GM12878 (cell line): ENCODE measurements around the gene MDN1. TPM values are rescaled to one million over a fixed set of nuclear protein-coding genes. Genes with fewer than 3 reads are reported as not detected.
"Not testable (repeated sequence)": the region's sequence is repeated elsewhere in the genome, so short reads cannot be mapped to it uniquely, and the experiment has no call there.

Source experiments
- ATAC-seq: fragments of 200-7000 bp; cut with Tn5 transposase; 3 replicates; pipeline ENCODE4 v1.9.1; 2020; ENCODE audit warnings: mild to moderate bottlenecking, moderate library complexity
- BruUV-seq: library from RNA; stranded (reverse); fragments of 400-500 nt; replicated peaks from 2 replicates; lab custom pipeline; 2021; lab: Mats Ljungman, UMichigan
- CTCF ChIA-PET: fragments of 300-600 bp; sonication (Branson Sonifier 250); formaldehyde crosslinking; extraction: SDS; loops from one replicate; lab custom pipeline; 2021; ENCODE audit warnings: inconsistent platforms; lab: Yijun Ruan, JAX
- POLR2A ChIA-PET: fragments of 350-600 bp; formaldehyde crosslinking; extraction: SDS; loops from one replicate; lab custom pipeline; 2021; ENCODE audit warnings: inconsistent platforms; lab: Charles Lee
- RAD21 ChIA-PET: fragments of 300-600 bp; sonication (Branson Sonifier 250); formaldehyde crosslinking; loops from one replicate; lab custom pipeline; 2023; ENCODE audit warnings: antibody characterized with exemption; ENCODE audit not compliant: unreplicated experiment; lab: Charles Lee
- SMC1A ChIA-PET: fragments of 300-600 bp; sonication (Branson Sonifier 250); formaldehyde crosslinking; loops from one replicate; lab custom pipeline; 2023; ENCODE audit not compliant: unreplicated experiment, uncharacterized antibody; lab: Charles Lee
- DNase-seq: peaks from one replicate; pipeline ENCODE4 v3.0.0-alpha.2; 2011; ENCODE audit warnings: low read depth, low spot score
- FAIRE-seq: peaks from 3 replicates; lab custom pipeline; 2011; peaks lifted over from hg19 to GRCh38; lab: Jason Lieb, UNC
- H2AFZ ChIP-seq: 2 replicates; pipeline ENCODE4 v1.6.0; 2011; ENCODE audit warnings: low read depth, low read length, control low read depth; ENCODE audit not compliant: control insufficient read depth
- H3K27ac ChIP-seq: 2 replicates; pipeline ENCODE4 v1.5.1; 2011; ENCODE audit warnings: control low read depth; ENCODE audit not compliant: control insufficient read depth, insufficient read depth
- H3K27me3 ChIP-seq, 2 experiments: replicated peaks in 1 of 2; 2 replicates each; pipeline versions ENCODE4 v1.6.0 to v1.6.1; 2011; ENCODE audit warnings: low read length in 1 of 2; ENCODE audit not compliant: control insufficient read depth in 2 of 2, insufficient read depth in 2 of 2
- H3K36me3 ChIP-seq, 2 experiments: 2 replicates each; pipeline ENCODE4 v1.5.1; 2011; ENCODE audit warnings: low read length in 1 of 2; ENCODE audit not compliant: control insufficient read depth in 2 of 2, insufficient read depth in 2 of 2
- H3K4me1 ChIP-seq: 2 replicates; pipeline ENCODE4 v1.6.1; 2011; ENCODE audit warnings: mild to moderate bottlenecking, low read length, moderate library complexity, mixed read lengths; ENCODE audit not compliant: control insufficient read depth, insufficient read depth
- H3K4me2 ChIP-seq: 2 replicates; pipeline ENCODE4 v1.6.0; 2011; ENCODE audit warnings: control low read depth; ENCODE audit not compliant: control insufficient read depth, insufficient read depth
- H3K4me3 ChIP-seq: fragments of 200-600 bp; sonication (generic); 2 replicates; pipeline ENCODE4 v1.5.1; 2016
- H3K79me2 ChIP-seq: 2 replicates; pipeline ENCODE4 v1.6.0; 2011; ENCODE audit warnings: low read length; ENCODE audit not compliant: control insufficient read depth, insufficient read depth
- H3K9ac ChIP-seq: 2 replicates; pipeline ENCODE4 v1.8.0; 2011; ENCODE audit warnings: low read length, control low read depth, mixed read lengths; ENCODE audit not compliant: control insufficient read depth, insufficient read depth
- H3K9me3 ChIP-seq: replicated peaks from 3 replicates; pipeline ENCODE4 v1.5.1; 2011; ENCODE audit warnings: mild to moderate bottlenecking, low read length; ENCODE audit not compliant: control insufficient read depth, insufficient read depth
- H4K20me1 ChIP-seq: 2 replicates; pipeline ENCODE4 v1.6.0; 2011; ENCODE audit not compliant: control insufficient read depth, insufficient read depth
- CBX5 ChIP-seq: sonication (generic); IDR thresholded peaks from 2 replicates; pipeline ENCODE4 v1.6.1; 2016; ENCODE audit warnings: low read depth, moderate library complexity, mild to moderate bottlenecking, inconsistent platforms
- CHD1 ChIP-seq: IDR thresholded peaks from 2 replicates; pipeline ENCODE4 v1.6.1; 2012; ENCODE audit warnings: low read depth, low read length, improper control_type of control experiment
- CREM ChIP-seq: IDR thresholded peaks from 2 replicates; pipeline ENCODE4 v1.6.1; 2014; ENCODE audit warnings: antibody characterized with exemption, low read depth
- E2F8 ChIP-seq: fragments of 450-650 bp; IDR thresholded peaks from 2 replicates; pipeline ENCODE4 v1.6.1; 2018; ENCODE audit warnings: mild to moderate bottlenecking, low read depth, moderate library complexity; ENCODE audit not compliant: partially characterized antibody
- IRF4 ChIP-seq: IDR thresholded peaks from 2 replicates; pipeline ENCODE4 v1.6.1; 2011; ENCODE audit warnings: low read depth, low read length
- KDM1A ChIP-seq: fragments of 200-600 bp; sonication (generic); IDR thresholded peaks from 2 replicates; pipeline ENCODE4 v1.6.1; 2016; ENCODE audit warnings: borderline replicate concordance
- MYC ChIP-seq: IDR thresholded peaks from 2 replicates; pipeline ENCODE4 v1.6.1; 2011; ENCODE audit warnings: mild to moderate bottlenecking, low read length, moderate library complexity, inconsistent platforms; ENCODE audit not compliant: insufficient read depth, insufficient replicate concordance, insufficient read length, severe bottlenecking
- RCOR1 ChIP-seq: conservative IDR thresholded peaks from 2 replicates; pipeline ENCODE4 v1.6.1; 2012; ENCODE audit warnings: low read depth, low read length, improper control_type of control experiment
- RFX5 ChIP-seq: IDR thresholded peaks from 2 replicates; pipeline ENCODE4 v1.6.1; 2011; ENCODE audit warnings: low read depth, low read length, improper control_type of control experiment
- SUPT20H ChIP-seq: IDR thresholded peaks from 2 replicates; pipeline ENCODE4 v1.6.1; 2011; ENCODE audit warnings: low read depth, mild to moderate bottlenecking, low read length, moderate library complexity, borderline replicate concordance; ENCODE audit not compliant: control insufficient read depth
- ZNF24 ChIP-seq: fragments of 450-650 bp; IDR thresholded peaks from 2 replicates; pipeline ENCODE4 v1.6.1; 2017; ENCODE audit warnings: antibody characterized with exemption, mild to moderate bottlenecking
- WGBS: methylation state at CpG from one replicate; pipeline ENCODE4 v1.1.6; 2016; ENCODE audit warnings: low lambda C conversion rate; ENCODE audit not compliant: insufficient replicate concordance, insufficient coverage; ENCODE audit errors: missing lambda C conversion rate; 5-methylcytosine and 5-hydroxymethylcytosine counted together
- in situ Hi-C: fragments of 300-500 bp; cut with MboI; formaldehyde crosslinking; loops from 9 replicates; pipeline ENCODE4 v1.14.3; 2018; ENCODE audit warnings: mixed read lengths
- intact Hi-C: fragments of 100-400 bp; cut with micrococcal nuclease; formaldehyde crosslinking; loops from one replicate; pipeline ENCODE4 v1.14.2; 2022; ENCODE audit not compliant: unreplicated experiment
- polyA plus RNA-seq, 11 experiments: library from polyadenylated mRNA; depleted of rRNA in 4 of 11; unstranded in 6 of 11; stranded (reverse) in 5 of 11; fragments of >200 nt; fragmentation: Nextera tagmentation in 4 of 11; fragmentation: Illumina TruSeq in 1 of 11; extraction: Ambion mirVana in 4 of 11; extraction: Trizol in 1 of 11; gene quantifications; 1 replicate in 1 of 11; 2 replicates in 10 of 11; pipeline versions ENCODE4 v1.2.1 to v1.2.3, GENCODE V29; 2011 to 2016; ENCODE audit warnings: inconsistent platforms in 2 of 11, missing spikeins in 2 of 11, low read depth in 1 of 11
- total RNA-seq, 4 experiments: library from RNA; depleted of rRNA in 3 of 4; stranded (reverse); fragments of >200 nt in 3 of 4; fragmentation: Illumina TruSeq in 1 of 4; extraction: Trizol in 1 of 4; gene quantifications; 2 replicates each; pipeline versions ENCODE4 v1.2.1 to v1.2.3, GENCODE V29; 2013 to 2021

MDN1 gene
- total and polyA plus RNA-seq, 10 of the 15 experiments (the other 5 are each of a cell fraction or from before 2014, with no cell fraction given), result 14.3 to 50.1 (median 22.1) TPM

- 83% methylated on average over 3 of the region's 3 CpGs for WGBS
- FAIRE-seq, result no peak
- CTCF ChIA-PET, result no interaction called here
Observed at GRCh38 chr6:89642956-89643355, 176.6 kb downstream of the MDN1 start.

GRCh38 chr6:89641581-89641980 lies 178.0 kb downstream of the MDN1 start:
- DNase-seq, H3K4me1 ChIP-seq, H3K27ac ChIP-seq, SMC1A ChIA-PET, H4K20me1 ChIP-seq, POLR2A ChIA-PET, RAD21 ChIA-PET, H3K4me3 ChIP-seq, H3K4me2 ChIP-seq, H3K27me3 ChIP-seq, ATAC-seq, BruUV-seq, H3K9me3 ChIP-seq, H3K9ac ChIP-seq, intact Hi-C loops, CTCF ChIA-PET, in situ Hi-C loops, FAIRE-seq, H2AFZ ChIP-seq: not testable (repeated sequence)
- H3K79me2 ChIP-seq, result peaks cover 16% of the 10 kb centered on the region
- H3K36me3 ChIP-seq, result peaks cover 0 to 20% of the 10 kb centered on the region in 2 experiments
- 98% methylated on average over 3 of the region's 3 CpGs for WGBS

More at GRCh38 chr6:89642956-89643355, 176.6 kb downstream of the MDN1 start:
- H3K9ac ChIP-seq, result no peak overlapping the region
- BruUV-seq, result no TSS peak
- no peaks in the 10 kb centered on the region for H3K27me3 ChIP-seq
- ATAC-seq, result no peak
- ChIA-PET RAD21 (no interaction called here), SMC1A (no interaction called here), POLR2A (no interaction called here)
- no peak overlapping the region for H2AFZ ChIP-seq
- in situ Hi-C loops, result no loop called here
- H3K4me3 ChIP-seq, result no peak overlapping the region
- no peaks in the 10 kb centered on the region for H3K9me3 ChIP-seq
- H3K4me1 ChIP-seq, result peaks cover 4% of the 10 kb centered on the region
- intact Hi-C loops, result no loop called here
- DNase-seq, result no peak
- no peaks in the 10 kb centered on the region for H4K20me1 ChIP-seq
- no peak overlapping the region for H3K4me2 ChIP-seq
- peaks cover 9% of the 10 kb centered on the region for H3K79me2 ChIP-seq
- no peak for TF ChIP-seq KDM1A
- no peak for TF ChIP-seq RCOR1
- TF ChIP-seq SUPT20H, result no peak
- no peak for TF ChIP-seq CHD1
- no peak for TF ChIP-seq IRF4
- TF ChIP-seq MYC, result no peak
- TF ChIP-seq CBX5, result no peak
- TF ChIP-seq E2F8, result no peak
- TF ChIP-seq RFX5, result no peak
- TF ChIP-seq ZNF24, result no peak
- TF ChIP-seq CREM, result no peak
- TF ChIP-seq, all 136 proteins: peak for 0
- Histone ChIP-seq H3K27ac (no peak overlapping the region), H3K36me3 (peaks cover 4 to 28% of the 10 kb centered on the region in 2 experiments)
